Neural crest cell (in vitro differentiated cells): ENCODE measurements around the gene UBE2O. TPM values are rescaled to one million over a fixed set of nuclear protein-coding genes. Genes with fewer than 3 reads are reported as not detected.

Experiments used
- DNase-seq: peaks from one replicate; pipeline ENCODE4 v3.0.0; 2021; ENCODE audit warnings: low read depth, mixed read lengths, low spot score
- H3K27ac Mint-ChIP-seq: one replicate; pipeline ENCODE4 v1.8.0; 2021; ENCODE audit warnings: mild to moderate bottlenecking, mixed read lengths; ENCODE audit not compliant: unreplicated experiment
- H3K27me3 Mint-ChIP-seq: 2 replicates; pipeline ENCODE4 v1.8.0; 2021; ENCODE audit warnings: low read depth, mild to moderate bottlenecking, mixed read lengths
- H3K36me3 Mint-ChIP-seq: 2 replicates; pipeline ENCODE4 v1.8.0; 2021; ENCODE audit warnings: low read depth, mild to moderate bottlenecking, mixed read lengths
- H3K4me1 Mint-ChIP-seq: 2 replicates; pipeline ENCODE4 v1.8.0; 2021; ENCODE audit warnings: mixed read lengths
- H3K4me3 Mint-ChIP-seq: one replicate; pipeline ENCODE4 v1.8.0; 2021; ENCODE audit warnings: mild to moderate bottlenecking, mixed read lengths
- H3K9me3 Mint-ChIP-seq: 2 replicates; pipeline ENCODE4 v1.8.0; 2021; ENCODE audit warnings: mixed read lengths
- CTCF ChIP-seq: fragments of 200-600 bp; sonication (generic); conservative IDR thresholded peaks from 2 replicates; pipeline ENCODE4 v1.5.0; 2021; ENCODE audit warnings: antibody characterized with exemption, mild to moderate bottlenecking
- total RNA-seq: library from RNA; stranded (reverse); gene quantifications from 2 replicates; pipeline ENCODE4 v1.2.1, GENCODE V29; 2021

Gene UBE2O
- total RNA-seq, 1 donor from 2014 or later = 71.4 TPM

- Mint-ChIP-seq H3K4me1 (peaks cover 18% of the 10 kb centered on the region), H3K4me3 (no peak overlapping the region), H3K27ac (peak overlapping the region; percentile 50), H3K9me3 (no peaks in the 10 kb centered on the region), H3K27me3 (no peaks in the 10 kb centered on the region), H3K36me3 (no peaks in the 10 kb centered on the region)
- no peak for DNase-seq
- no peak for TF ChIP-seq CTCF
Measured at GRCh38 chr17:76481071-76481655, 28.2 kb upstream of the UBE2O start.

DNA sequence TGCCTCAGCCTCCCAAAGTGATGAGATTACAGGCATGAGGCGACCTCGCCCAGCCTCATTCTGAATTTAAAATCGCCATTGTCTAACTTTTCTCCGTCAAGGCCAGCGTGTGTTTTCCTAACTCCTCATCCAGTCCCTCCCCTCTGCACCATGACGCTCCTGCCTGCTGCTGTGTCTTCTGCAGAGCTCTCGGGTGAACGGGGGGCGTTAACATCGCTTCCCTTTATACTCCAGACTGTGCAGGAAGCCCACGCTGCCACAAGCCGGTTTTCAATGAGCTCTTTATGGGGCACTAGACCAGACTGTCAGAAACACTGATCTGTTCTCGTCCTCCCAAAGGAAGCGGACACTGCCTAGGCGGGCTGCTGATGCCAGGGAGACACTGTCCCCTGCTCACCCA is 27.7 kb upstream of the UBE2O start:
- no peaks in the 10 kb centered on the region for H3K36me3 Mint-ChIP-seq
- no peaks in the 10 kb centered on the region for H3K27me3 Mint-ChIP-seq
- H3K9me3 Mint-ChIP-seq = no peaks in the 10 kb centered on the region

DNA sequence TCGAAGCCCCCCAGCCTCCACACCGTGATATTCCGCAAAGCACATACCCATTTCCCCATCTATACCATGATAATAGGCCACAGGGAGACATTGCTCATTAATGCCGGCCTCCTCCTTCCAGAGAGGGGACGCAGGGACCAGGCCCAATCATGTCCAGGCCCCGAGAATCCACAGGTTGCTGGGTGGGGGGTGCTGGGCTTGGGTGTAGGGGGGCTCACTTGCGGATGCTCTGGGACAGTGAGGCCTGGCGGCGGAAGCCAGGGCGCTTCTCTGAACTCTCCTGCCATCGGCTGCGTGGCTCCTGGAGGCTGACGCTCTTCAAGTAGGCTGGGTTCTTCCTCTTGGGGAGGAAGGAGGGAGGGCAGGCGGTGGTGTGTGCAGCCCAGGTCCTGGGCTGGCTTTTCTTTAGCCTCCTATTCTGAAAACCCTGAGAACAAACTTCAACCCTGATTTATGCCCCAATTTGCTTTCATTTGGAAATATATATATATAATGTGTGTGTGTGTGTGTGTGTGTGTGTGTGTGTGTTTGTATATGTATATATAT is 26.6 kb upstream of the UBE2O start:
- H3K4me3 Mint-ChIP-seq = no peak overlapping the region
- TF ChIP-seq CTCF = no peak
- H3K27ac Mint-ChIP-seq = no peak overlapping the region
- DNase-seq = no peak
- H3K9me3 Mint-ChIP-seq = no peaks in the 10 kb centered on the region
- H3K27me3 Mint-ChIP-seq = no peaks in the 10 kb centered on the region
- H3K36me3 Mint-ChIP-seq = no peaks in the 10 kb centered on the region
- H3K4me1 Mint-ChIP-seq = peaks cover 11% of the 10 kb centered on the region

More for the DNA sequence above, 27.7 kb upstream of the UBE2O start:
- Mint-ChIP-seq H3K4me3 (no peak overlapping the region), H3K27ac (peak overlapping the region; percentile 7), H3K4me1 (peaks cover 14% of the 10 kb centered on the region)
- DNase-seq = peak; percentile 58
- no peak for TF ChIP-seq CTCF

DNA sequence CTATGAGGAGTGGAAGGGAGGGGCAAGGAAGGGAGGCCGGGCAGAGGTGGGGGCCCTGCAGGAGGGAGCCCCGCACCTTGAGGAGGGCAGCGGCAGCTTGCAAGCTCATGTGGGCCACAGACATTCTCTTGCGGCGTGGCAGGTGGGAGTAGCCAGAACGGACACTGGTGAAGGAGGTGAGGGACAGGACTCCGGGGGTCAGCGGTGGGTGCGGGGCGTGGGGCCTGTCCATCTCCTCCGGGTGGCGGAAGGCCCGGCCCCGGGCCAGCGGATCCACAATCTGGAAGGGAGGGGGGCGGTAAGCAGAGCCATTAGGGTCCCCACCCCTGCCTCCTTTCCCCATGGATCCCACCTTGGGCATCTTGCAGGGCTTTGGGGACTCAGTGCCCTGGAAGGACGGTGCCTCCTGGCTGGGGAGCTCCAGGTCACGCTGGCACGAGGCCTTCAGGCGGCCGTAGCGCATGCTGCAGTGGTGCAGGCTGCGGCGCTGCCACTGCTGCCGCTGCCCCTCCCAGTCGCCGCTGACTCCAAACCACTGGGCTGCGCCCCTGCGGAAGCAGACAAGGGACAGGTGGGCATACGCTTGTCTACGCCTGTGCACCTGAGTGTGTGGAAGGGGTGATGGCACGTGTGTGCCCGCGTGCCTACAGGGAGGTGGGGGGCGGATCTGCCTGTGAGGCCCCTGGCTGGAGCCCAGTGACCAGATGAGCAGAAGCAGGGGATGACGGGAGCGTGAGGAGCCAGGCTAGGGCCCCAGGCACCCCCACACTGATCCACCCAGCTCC is 26.0 kb upstream of the UBE2O start:
- H3K9me3 Mint-ChIP-seq = no peaks in the 10 kb centered on the region
- peaks cover 11% of the 10 kb centered on the region for H3K4me1 Mint-ChIP-seq
- H3K4me3 Mint-ChIP-seq = no peak overlapping the region
- no peaks in the 10 kb centered on the region for H3K27me3 Mint-ChIP-seq
- no peak overlapping the region for H3K27ac Mint-ChIP-seq
- DNase-seq = no peak
- TF ChIP-seq CTCF = no peak
- H3K36me3 Mint-ChIP-seq = no peaks in the 10 kb centered on the region

DNA sequence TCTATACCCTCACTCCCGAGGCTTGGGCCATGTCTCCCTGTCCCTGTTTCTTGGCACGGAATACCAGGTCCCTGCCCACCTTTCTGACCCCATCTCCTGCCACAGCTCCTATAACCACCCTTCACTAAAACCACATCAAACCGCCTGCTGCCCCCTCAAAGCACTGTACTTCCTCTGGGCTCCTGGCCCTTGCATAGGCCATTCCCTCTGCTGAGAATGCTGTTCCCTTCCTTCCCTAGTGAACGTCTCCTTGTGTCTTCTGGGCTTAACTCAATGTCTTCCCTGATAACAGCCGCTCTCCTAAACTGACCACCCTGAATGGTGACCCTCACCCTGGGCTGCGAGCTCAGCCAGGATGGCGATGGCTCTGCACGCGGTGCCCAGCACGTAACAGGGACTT is 25.1 kb upstream of the UBE2O start:
- H3K4me1 Mint-ChIP-seq = peaks cover 11% of the 10 kb centered on the region
- no peaks in the 10 kb centered on the region for H3K27me3 Mint-ChIP-seq
- no peak overlapping the region for H3K27ac Mint-ChIP-seq
- TF ChIP-seq CTCF = no peak
- H3K4me3 Mint-ChIP-seq = no peak overlapping the region
- H3K9me3 Mint-ChIP-seq = no peaks in the 10 kb centered on the region
- H3K36me3 Mint-ChIP-seq = no peaks in the 10 kb centered on the region
- DNase-seq = no peak
